Smooth muscle cell (in vitro differentiated cells): ENCODE data around the gene PIGU. TPM values are rescaled to one million over a fixed set of nuclear protein-coding genes. Genes with fewer than 3 reads are reported as not detected.

Experiments used
- DNase-seq: peaks from one replicate; lab custom pipeline; 2025; ENCODE audit not compliant: unreplicated experiment; lab: John Stamatoyannopoulos, UW
- H2AFZ ChIP-seq: fragments of 200-600 bp; sonication (generic); 2 replicates; pipeline ENCODE4 v1.6.0; 2016; ENCODE audit warnings: antibody characterized with exemption, low read depth, mild to moderate bottlenecking
- H3F3A ChIP-seq: fragments of 200-600 bp; sonication (generic); 2 replicates; pipeline ENCODE4 v1.6.0; 2017; ENCODE audit warnings: antibody characterized with exemption, low read depth
- H3K27ac ChIP-seq: fragments of 200-600 bp; sonication (generic); 2 replicates; pipeline ENCODE4 v1.5.1; 2016; ENCODE audit warnings: low read depth, mild to moderate bottlenecking
- H3K27me3 ChIP-seq: fragments of 200-600 bp; sonication (generic); 2 replicates; pipeline ENCODE4 v1.6.1; 2016; ENCODE audit warnings: low read depth, mild to moderate bottlenecking
- H3K36me3 ChIP-seq: fragments of 200-600 bp; sonication (generic); 2 replicates; pipeline ENCODE4 v1.5.1; 2016; ENCODE audit warnings: low read depth
- H3K4me1 ChIP-seq: fragments of 200-600 bp; sonication (generic); 2 replicates; pipeline ENCODE4 v1.5.1; 2016; ENCODE audit warnings: low read depth
- H3K4me2 ChIP-seq: fragments of 200-600 bp; sonication (generic); 2 replicates; pipeline ENCODE4 v1.6.0; 2016; ENCODE audit warnings: mild to moderate bottlenecking
- H3K4me3 ChIP-seq: fragments of 200-600 bp; sonication (generic); 2 replicates; pipeline ENCODE4 v1.5.1; 2016; ENCODE audit warnings: mild to moderate bottlenecking
- H3K79me2 ChIP-seq: fragments of 200-600 bp; sonication (generic); 2 replicates; pipeline ENCODE4 v1.6.0; 2016; ENCODE audit warnings: low read depth, mild to moderate bottlenecking
- H3K9ac ChIP-seq: fragments of 200-600 bp; sonication (generic); 2 replicates; pipeline ENCODE4 v1.6.0; 2016; ENCODE audit warnings: low read depth
- H3K9me3 ChIP-seq: fragments of 200-600 bp; sonication (generic); replicated peaks from 2 replicates; pipeline ENCODE4 v1.5.1; 2016; ENCODE audit warnings: low read depth
- H4K20me1 ChIP-seq: fragments of 200-600 bp; sonication (generic); 2 replicates; pipeline ENCODE4 v1.6.0; 2016; ENCODE audit warnings: low read depth
- WGBS: methylation state at CpG from one replicate; pipeline ENCODE4 v1.1.7; 2016; ENCODE audit warnings: low lambda C conversion rate; 5-methylcytosine and 5-hydroxymethylcytosine counted together
- polyA plus RNA-seq: library from polyadenylated mRNA; unstranded; fragments of >200 nt; fragmentation: Nextera tagmentation; extraction: Ambion mirVana; gene quantifications from 2 replicates; pipeline ENCODE4 v1.2.1, GENCODE V29; 2016
- total RNA-seq: library from RNA; depleted of rRNA; stranded (reverse); fragments of >200 nt; gene quantifications from 2 replicates; pipeline ENCODE4 v1.2.3, GENCODE V29; 2014
- TF ChIP-seq, protein P1 (sequence below): fragments of 200-600 bp; sonication (generic); IDR thresholded peaks from 2 replicates; pipeline ENCODE4 v1.5.1; 2017; ENCODE audit warnings: borderline replicate concordance, mild to moderate bottlenecking, antibody characterized with exemption; ENCODE audit not compliant: insufficient read depth, poor library complexity, severe bottlenecking

PIGU gene
- total and polyA plus RNA-seq, 2 experiments from 2014 or later: 46.5 to 50.2 TPM

DNA sequence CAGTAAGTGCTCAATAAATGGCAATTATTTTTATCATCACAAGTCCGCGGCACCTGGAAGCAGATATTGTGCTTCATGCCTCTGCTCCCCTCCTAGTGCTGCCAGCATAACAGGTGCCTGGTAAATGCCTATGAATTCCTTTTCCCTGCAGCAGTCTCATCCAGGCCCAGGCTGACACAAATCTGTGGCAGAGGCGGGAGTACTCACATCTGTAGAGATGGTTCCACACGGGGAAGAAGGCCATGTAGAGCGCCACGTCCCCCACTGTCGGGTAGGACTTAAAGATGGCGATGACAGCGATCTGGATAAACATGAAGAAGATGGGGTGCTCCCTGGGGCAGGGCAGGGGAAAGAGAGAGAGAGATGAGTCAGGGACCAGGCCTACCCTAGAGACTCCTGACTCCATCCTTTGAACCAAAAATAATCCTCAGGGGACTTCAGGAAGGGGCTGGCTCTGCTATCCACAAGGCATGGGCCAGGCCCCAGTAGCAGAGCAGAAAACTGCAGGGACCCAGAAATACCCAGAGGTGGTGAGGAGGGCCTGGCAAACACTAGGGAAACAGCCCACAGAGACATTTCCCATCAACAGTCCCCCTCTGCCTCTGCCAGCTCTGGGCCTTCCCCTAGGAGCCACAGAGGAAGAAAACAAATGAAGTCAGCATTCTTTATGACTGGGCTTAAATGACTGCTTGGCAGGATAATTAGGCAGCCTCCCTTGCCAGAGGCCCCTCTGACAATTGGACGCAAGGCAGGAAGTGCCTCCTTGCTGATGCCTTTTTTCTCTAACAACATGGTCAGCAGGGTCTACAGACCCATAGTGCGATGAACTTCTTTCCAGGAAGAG is 95.3 kb downstream of the PIGU start:
- Histone ChIP-seq H2AFZ (no peak overlapping the region), H3K79me2 (no peaks in the 10 kb centered on the region), H4K20me1 (no peaks in the 10 kb centered on the region), H3K27ac (peak overlapping the region; percentile 30), H3K9me3 (no peaks in the 10 kb centered on the region), H3K4me1 (peaks cover 6% of the 10 kb centered on the region), H3K4me3 (no peak overlapping the region), H3K27me3 (no peaks in the 10 kb centered on the region), H3K9ac (no peak overlapping the region), H3K4me2 (no peak overlapping the region), H3F3A (peaks cover 5% of the 10 kb centered on the region), H3K36me3 (no peaks in the 10 kb centered on the region)
- no peak for DNase-seq
- WGBS: 88% methylated on average over 11 of the region's 11 CpGs
- TF ChIP-seq, protein P1, sequence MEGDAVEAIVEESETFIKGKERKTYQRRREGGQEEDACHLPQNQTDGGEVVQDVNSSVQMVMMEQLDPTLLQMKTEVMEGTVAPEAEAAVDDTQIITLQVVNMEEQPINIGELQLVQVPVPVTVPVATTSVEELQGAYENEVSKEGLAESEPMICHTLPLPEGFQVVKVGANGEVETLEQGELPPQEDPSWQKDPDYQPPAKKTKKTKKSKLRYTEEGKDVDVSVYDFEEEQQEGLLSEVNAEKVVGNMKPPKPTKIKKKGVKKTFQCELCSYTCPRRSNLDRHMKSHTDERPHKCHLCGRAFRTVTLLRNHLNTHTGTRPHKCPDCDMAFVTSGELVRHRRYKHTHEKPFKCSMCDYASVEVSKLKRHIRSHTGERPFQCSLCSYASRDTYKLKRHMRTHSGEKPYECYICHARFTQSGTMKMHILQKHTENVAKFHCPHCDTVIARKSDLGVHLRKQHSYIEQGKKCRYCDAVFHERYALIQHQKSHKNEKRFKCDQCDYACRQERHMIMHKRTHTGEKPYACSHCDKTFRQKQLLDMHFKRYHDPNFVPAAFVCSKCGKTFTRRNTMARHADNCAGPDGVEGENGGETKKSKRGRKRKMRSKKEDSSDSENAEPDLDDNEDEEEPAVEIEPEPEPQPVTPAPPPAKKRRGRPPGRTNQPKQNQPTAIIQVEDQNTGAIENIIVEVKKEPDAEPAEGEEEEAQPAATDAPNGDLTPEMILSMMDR: no peak

GRCh38 chr20:34579979-34580940 is 96.6 kb downstream of the PIGU start:
- Histone ChIP-seq H3K4me3 (no peak overlapping the region), H3F3A (peaks cover 5% of the 10 kb centered on the region), H3K4me1 (peaks cover 6% of the 10 kb centered on the region), H2AFZ (no peak overlapping the region), H3K27ac (no peak overlapping the region), H3K4me2 (no peak overlapping the region), H3K9ac (no peak overlapping the region), H3K27me3 (no peaks in the 10 kb centered on the region), H4K20me1 (no peaks in the 10 kb centered on the region), H3K36me3 (no peaks in the 10 kb centered on the region), H3K79me2 (no peaks in the 10 kb centered on the region), H3K9me3 (no peaks in the 10 kb centered on the region)
- WGBS: 82% methylated on average over 7 of the region's 7 CpGs
- no peak for DNase-seq
- TF ChIP-seq, protein P1: no peak

- H3K79me2 ChIP-seq: no peaks in the 10 kb centered on the region
- no peak overlapping the region for H2AFZ ChIP-seq
- no peak overlapping the region for H3K27ac ChIP-seq
- no peaks in the 10 kb centered on the region for H3K36me3 ChIP-seq
- H3K9ac ChIP-seq: no peak overlapping the region
- H3K4me1 ChIP-seq: peaks cover 6% of the 10 kb centered on the region
- WGBS: 63% methylated on average over 11 of the region's 11 CpGs
- no peaks in the 10 kb centered on the region for H4K20me1 ChIP-seq
- no peak overlapping the region for H3K4me3 ChIP-seq
- no peaks in the 10 kb centered on the region for H3K9me3 ChIP-seq
- H3F3A ChIP-seq: peaks cover 5% of the 10 kb centered on the region
- TF ChIP-seq, protein P1: peak; percentile 67
- H3K4me2 ChIP-seq: no peak overlapping the region
- H3K27me3 ChIP-seq: no peaks in the 10 kb centered on the region
- no peak for DNase-seq
These were observed 97.5 kb downstream of the PIGU start for GRCh38 chr20:34579191-34579978.
